ENCODE results near the gene THUMPD3. TPM values are rescaled to one million over a fixed set of nuclear protein-coding genes. Genes with fewer than 3 reads are reported as not detected.

Gene THUMPD3
- total and polyA plus RNA-seq, 7 donors = 15.6 to 38.5 (median 30.9) TPM

- peaks cover 0 to 97% (median 96%) of the 10 kb centered on the region in 4 donors for H3K4me1 ChIP-seq
- WGBS, 2 donors = 59 to 69% methylated on average over 2 of the region's 2 CpGs
- H3K9me3 ChIP-seq = no peaks in the 10 kb centered on the region
- TF ChIP-seq EP300 (IDR thresholded peaks at IDR 0.05) (no peak), CTCF (IDR thresholded peaks at IDR 0.05) (no peak), POLR2A (IDR thresholded peaks at IDR 0.05) (no peak), POLR2AphosphoS5 (IDR thresholded peaks at IDR 0.05) (no peak)
- no peak for DNase-seq
- no peaks in the 10 kb centered on the region for H3K36me3 ChIP-seq
- H3K27me3 ChIP-seq = no peaks in the 10 kb centered on the region
- no peak overlapping the region for H3K4me3 ChIP-seq
- intact Hi-C loops (cut with DNase I) = no loop called here
- peak overlapping the region; percentile 56 to 99 (median 98) for H3K27ac ChIP-seq
Observed at GRCh38 chr3:9403463-9403862, 40.6 kb downstream of the THUMPD3 start.

GRCh38 chr3:9404680-9405079 lies 41.8 kb downstream of the THUMPD3 start:
- TF ChIP-seq POLR2A (IDR thresholded peaks at IDR 0.05) = no peak
- TF ChIP-seq CTCF (IDR thresholded peaks at IDR 0.05) = no peak
- TF ChIP-seq POLR2AphosphoS5 (IDR thresholded peaks at IDR 0.05) = no peak
- TF ChIP-seq EP300 (IDR thresholded peaks at IDR 0.05) = no peak
- intact Hi-C loops (cut with DNase I) = no loop called here
- peak overlapping the region; percentile 5 to 99 (median 71) for H3K27ac ChIP-seq
- H3K4me3 ChIP-seq = no peak overlapping the region
- H3K4me1 ChIP-seq = peaks cover 0 to 100% (median 96%) of the 10 kb centered on the region in 4 donors
- WGBS, 2 donors = 7 to 18% methylated on average over 1 of the region's 1 CpG
- no peaks in the 10 kb centered on the region for H3K9me3 ChIP-seq
- H3K27me3 ChIP-seq = no peaks in the 10 kb centered on the region
- H3K36me3 ChIP-seq = no peaks in the 10 kb centered on the region
- no peak for DNase-seq

GRCh38 chr3:9405756-9406155 lies 42.9 kb downstream of the THUMPD3 start:
- no peaks in the 10 kb centered on the region for H3K27me3 ChIP-seq
- no peak for DNase-seq
- H3K36me3 ChIP-seq = no peaks in the 10 kb centered on the region
- H3K4me1 ChIP-seq = peaks cover 0 to 100% (median 94%) of the 10 kb centered on the region in 4 donors
- no peak overlapping the region for H3K4me3 ChIP-seq
- peak overlapping the region; percentile 9 to 99 (median 71) for H3K27ac ChIP-seq
- intact Hi-C loops (cut with DNase I) = no loop called here
- H3K9me3 ChIP-seq = no peaks in the 10 kb centered on the region
- TF ChIP-seq POLR2AphosphoS5 (IDR thresholded peaks at IDR 0.05) = no peak
- WGBS, 2 donors = 34 to 63% methylated on average over 3 of the region's 3 CpGs

- no peak overlapping the region for H3K4me3 ChIP-seq
- TF ChIP-seq POLR2AphosphoS5 (IDR thresholded peaks at IDR 0.05) (no peak), POLR2A (IDR thresholded peaks at IDR 0.05) (no peak), EP300 (IDR thresholded peaks at IDR 0.05) (no peak), CTCF (IDR thresholded peaks at IDR 0.05) (no peak)
- DNase-seq = no peak
- 87 to 93% methylated on average over 7 of the region's 7 CpGs for WGBS, 2 donors
- no peaks in the 10 kb centered on the region for H3K27me3 ChIP-seq
- H3K27ac ChIP-seq = peak overlapping the region in 2 of 4 donors; percentile 54 to 99
- H3K36me3 ChIP-seq = no peaks in the 10 kb centered on the region
- peaks cover 0 to 100% (median 91%) of the 10 kb centered on the region in 4 donors for H3K4me1 ChIP-seq
- H3K9me3 ChIP-seq = no peaks in the 10 kb centered on the region
- intact Hi-C loops (cut with DNase I) = no loop called here
Observed at GRCh38 chr3:9406856-9407626, 44.2 kb downstream of the THUMPD3 start.

- H3K27ac ChIP-seq = peak overlapping the region in 3 of 4 donors; percentile 3 to 99 (median 54)
- 92 to 95% methylated on average over 6 of the region's 6 CpGs for WGBS, 2 donors
- no peak for TF ChIP-seq CTCF (IDR thresholded peaks at IDR 0.05)
- no peak for TF ChIP-seq EP300 (IDR thresholded peaks at IDR 0.05)
- TF ChIP-seq POLR2A (IDR thresholded peaks at IDR 0.05) = no peak
- no peak for TF ChIP-seq POLR2AphosphoS5 (IDR thresholded peaks at IDR 0.05)
- H3K4me1 ChIP-seq = peaks cover 0 to 100% (median 87%) of the 10 kb centered on the region in 4 donors
- DNase-seq = no peak
- no peak overlapping the region for H3K4me3 ChIP-seq
- no peaks in the 10 kb centered on the region for H3K9me3 ChIP-seq
- H3K27me3 ChIP-seq = no peaks in the 10 kb centered on the region
- intact Hi-C loops (cut with DNase I) = no loop called here
- H3K36me3 ChIP-seq = no peaks in the 10 kb centered on the region
Observed at GRCh38 chr3:9408061-9408460, 45.2 kb downstream of the THUMPD3 start.
